CD4-positive, alpha-beta T cell treated with Interleukin-15 for 1 hour (primary cell): ENCODE results near the gene ANO1.

ENCODE experiments used
- DNase-seq: peaks from one replicate; pipeline ENCODE4 v3.0.0-alpha.2; 2020

The ANO1 gene

GRCh38 chr11:70073871-70074371 is 4.2 kb upstream of the ANO1 start:
- no peak for DNase-seq

GRCh38 chr11:70074746-70075145 is 3.4 kb upstream of the ANO1 start:
- DNase-seq, result no peak

- no peak for DNase-seq
Measured at GRCh38 chr11:70075836-70076235, 2.3 kb upstream of the ANO1 start.

GRCh38 chr11:70076461-70076931 is 1.6 kb upstream of the ANO1 start:
- DNase-seq, result no peak

GRCh38 chr11:70077411-70078094 is 564 bp upstream of the ANO1 start:
- no peak for DNase-seq

- no peak for DNase-seq
Measured at GRCh38 chr11:70078781-70079616, 882 bp downstream of the ANO1 start.

- DNase-seq, result no peak
Measured at GRCh38 chr11:70079691-70080090, 1.6 kb downstream of the ANO1 start.

- DNase-seq, result no peak
Measured at GRCh38 chr11:70080763-70081162, 2.6 kb downstream of the ANO1 start.

- DNase-seq, result no peak
Measured at GRCh38 chr11:70082829-70083228, 4.7 kb downstream of the ANO1 start.

- no peak for DNase-seq
Measured at GRCh38 chr11:70084046-70084984, 6.2 kb downstream of the ANO1 start.

- DNase-seq, result no peak
Measured at GRCh38 chr11:70085815-70086769, 8.0 kb downstream of the ANO1 start.

GRCh38 chr11:70087446-70088167 is 9.5 kb downstream of the ANO1 start:
- DNase-seq, result no peak

- DNase-seq, result no peak
Measured at GRCh38 chr11:70088735-70089250, 10.7 kb downstream of the ANO1 start.

GRCh38 chr11:70089631-70090030 is 11.5 kb downstream of the ANO1 start:
- DNase-seq, result no peak

- no peak for DNase-seq
Measured at GRCh38 chr11:70090961-70091381, 12.9 kb downstream of the ANO1 start.

GRCh38 chr11:70091638-70092037 is 13.5 kb downstream of the ANO1 start:
- no peak for DNase-seq

GRCh38 chr11:70092959-70093715 is 15.0 kb downstream of the ANO1 start:
- no peak for DNase-seq

GRCh38 chr11:70095541-70096252 is 17.6 kb downstream of the ANO1 start:
- no peak for DNase-seq
